ENCODE measurements around the gene MEX3A.

MEX3A gene

GRCh38 chr1:156104861-156105832 lies 22.9 kb upstream of the MEX3A start:
- H3K4me3 ChIP-seq (ENCODE audit: low read depth, low read length) = no peak overlapping the region
- no peak for TF ChIP-seq CTCF (IDR thresholded peaks at IDR 0.05; ENCODE audit: low read depth, low read length)
- DNase-seq (ENCODE audit: low read depth, low spot score) = no peak
- in situ Hi-C loops (cut with HindIII; ENCODE audit: low sequenced_read_pairs) = no loop called here

- no peak overlapping the region for H3K4me3 ChIP-seq (ENCODE audit: low read depth, low read length)
- no peak for TF ChIP-seq CTCF (IDR thresholded peaks at IDR 0.05; ENCODE audit: low read depth, low read length)
- in situ Hi-C loops (cut with HindIII; ENCODE audit: low sequenced_read_pairs) = no loop called here
- DNase-seq (ENCODE audit: low read depth, low spot score) = peak; percentile 85
These were observed 22.0 kb upstream of the MEX3A start for GRCh38 chr1:156104065-156104810.

GRCh38 chr1:156103521-156103947 lies 21.3 kb upstream of the MEX3A start:
- no peak for TF ChIP-seq CTCF (IDR thresholded peaks at IDR 0.05; ENCODE audit: low read depth, low read length)
- H3K4me3 ChIP-seq (ENCODE audit: low read depth, low read length) = no peak overlapping the region
- DNase-seq (ENCODE audit: low read depth, low spot score) = peak; percentile 59
- in situ Hi-C loops (cut with HindIII; ENCODE audit: low sequenced_read_pairs) = no loop called here

- DNase-seq (ENCODE audit: low read depth, low spot score) = peak; percentile 73
- H3K4me3 ChIP-seq (ENCODE audit: low read depth, low read length) = no peak overlapping the region
- in situ Hi-C loops (cut with HindIII; ENCODE audit: low sequenced_read_pairs) = no loop called here
- no peak for TF ChIP-seq CTCF (IDR thresholded peaks at IDR 0.05; ENCODE audit: low read depth, low read length)
These were observed 20.6 kb upstream of the MEX3A start for GRCh38 chr1:156102633-156103511.

GRCh38 chr1:156101880-156102279 lies 19.6 kb upstream of the MEX3A start:
- in situ Hi-C loops (cut with HindIII; ENCODE audit: low sequenced_read_pairs) = no loop called here
- no peak for TF ChIP-seq CTCF (IDR thresholded peaks at IDR 0.05; ENCODE audit: low read depth, low read length)
- no peak for DNase-seq (ENCODE audit: low read depth, low spot score)
- H3K4me3 ChIP-seq (ENCODE audit: low read depth, low read length) = no peak overlapping the region
